NCI-H2171 treated with DMSO at 0.1 percent for 48 hours (cell line): ENCODE results near the gene LYSMD1.
A peak's percentile ranks its signal among the peaks of the same experiment; 100 is the strongest.

Experiments
- DNase-seq: peaks from one replicate; lab custom pipeline; 2025; lab: John Stamatoyannopoulos, UW

The LYSMD1 gene

DNA sequence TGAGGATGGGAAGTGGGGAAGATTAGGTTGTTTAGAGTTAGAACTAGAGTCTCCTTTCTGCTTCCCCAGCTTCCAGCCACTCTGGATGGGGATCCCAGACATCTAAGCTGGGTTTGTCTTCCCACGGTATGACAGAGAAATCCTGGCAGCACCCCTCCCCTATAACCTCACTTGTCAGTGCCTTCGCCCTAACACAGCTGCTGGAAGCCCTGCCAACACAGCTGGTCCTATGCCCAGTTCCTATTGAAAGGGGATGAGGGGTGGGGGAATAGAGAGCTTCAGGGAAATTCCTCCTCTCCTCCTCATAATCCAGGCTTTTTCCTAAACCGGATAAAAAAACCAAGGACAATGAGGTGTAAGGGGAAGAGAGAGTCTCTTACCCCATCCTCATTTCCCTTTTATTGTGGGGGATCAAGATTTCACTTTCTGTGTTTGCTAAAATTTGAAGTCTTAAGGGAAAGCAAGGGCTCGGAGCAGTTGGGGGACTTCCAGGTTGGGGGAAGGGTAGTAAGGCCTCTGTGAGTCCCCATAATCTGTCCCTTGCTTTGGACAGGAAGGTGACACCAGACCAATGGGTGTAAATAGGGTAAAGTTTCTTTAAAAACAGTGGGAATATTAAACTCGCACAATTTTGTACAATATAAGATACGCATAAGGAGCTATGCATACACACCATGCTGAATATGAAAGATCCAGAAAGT lies 9.5 kb upstream of the LYSMD1 start:
- DNase-seq = no peak

DNA sequence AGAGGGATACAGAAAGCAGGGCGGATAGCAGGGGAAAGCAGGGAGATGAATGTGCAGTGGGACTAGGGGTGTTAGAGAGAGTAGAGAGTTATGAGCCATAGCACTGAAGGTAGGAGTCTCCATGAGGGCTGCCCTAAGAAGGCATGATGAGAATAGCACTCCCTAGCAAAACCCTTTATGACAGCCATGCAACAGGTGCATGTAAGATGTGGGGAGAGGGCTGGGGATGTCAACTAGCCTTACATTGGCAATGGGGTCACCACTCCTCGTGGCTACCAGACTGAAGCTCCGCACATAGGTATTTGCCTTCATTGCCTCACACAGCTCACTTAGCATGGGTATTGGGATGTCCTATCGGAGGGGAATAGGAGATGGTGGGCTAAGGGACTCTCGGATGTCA lies 5.5 kb upstream of the LYSMD1 start:
- DNase-seq = no peak

DNA sequence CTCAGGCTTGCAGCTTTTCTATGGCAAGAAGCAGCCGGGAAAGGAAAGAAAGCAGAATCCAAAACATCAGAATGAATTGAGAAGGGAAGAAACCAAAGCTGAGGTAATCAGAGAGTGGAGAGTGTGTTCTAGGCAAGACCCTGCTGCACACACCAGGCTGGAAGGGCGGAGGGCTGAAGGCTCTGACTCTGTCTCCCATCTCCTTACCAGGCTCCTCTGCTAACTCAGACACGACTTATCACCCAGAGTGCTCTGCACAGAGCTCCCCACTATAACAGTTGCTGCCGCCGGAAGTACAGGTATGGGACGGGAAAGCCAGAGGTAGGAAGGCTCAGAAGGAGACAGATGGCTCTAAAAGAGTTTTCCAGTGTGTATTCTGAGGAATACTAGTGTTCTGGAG lies 1.4 kb upstream of the LYSMD1 start:
- no peak for DNase-seq

DNA sequence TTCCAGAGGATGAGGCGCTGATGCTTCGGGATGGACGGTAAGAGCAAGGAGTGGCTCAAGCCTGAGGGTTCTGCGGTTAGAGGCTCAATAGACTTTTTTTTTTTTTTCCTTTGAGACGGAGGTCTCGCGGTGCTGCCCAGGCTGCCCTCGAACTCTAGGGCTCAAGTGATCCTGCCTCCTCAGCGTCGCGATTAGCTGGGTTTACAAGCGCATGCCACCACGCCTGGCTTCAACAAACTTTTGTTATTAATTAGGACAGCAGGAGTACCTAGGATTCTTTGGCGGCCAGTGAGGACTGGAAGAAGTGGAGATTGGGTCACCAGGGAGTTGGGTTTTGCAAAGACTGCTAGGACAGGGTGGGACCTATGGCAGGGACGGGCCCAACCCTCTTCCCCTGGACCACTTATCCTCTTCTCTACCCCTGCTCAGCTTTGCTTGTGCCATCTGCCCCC lies 829 bp upstream of the LYSMD1 start:
- DNase-seq = no peak

DNA sequence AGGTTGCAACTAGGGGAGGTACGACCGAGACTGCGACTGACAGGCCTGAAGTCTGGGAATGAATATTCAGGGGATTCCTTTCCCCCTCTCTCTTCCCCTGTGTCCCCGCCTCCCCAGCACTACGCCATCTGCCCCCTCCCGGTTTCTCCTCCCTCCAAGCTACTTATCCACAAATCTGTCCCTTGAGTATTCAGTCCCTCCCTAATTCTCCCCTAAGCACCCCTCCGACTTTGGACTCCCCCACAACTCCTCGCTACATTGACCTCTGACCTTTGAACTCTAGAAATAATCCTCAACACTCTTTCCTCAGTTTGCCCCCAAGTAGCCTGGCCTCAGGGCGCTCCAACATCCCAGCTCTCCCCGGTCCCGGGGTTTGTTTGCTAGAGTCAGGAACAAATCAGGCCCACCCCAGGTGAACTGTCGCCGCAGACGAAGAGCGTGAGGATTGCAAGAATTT lies 393 bp downstream of the LYSMD1 start:
- DNase-seq = peak; percentile 92

DNA sequence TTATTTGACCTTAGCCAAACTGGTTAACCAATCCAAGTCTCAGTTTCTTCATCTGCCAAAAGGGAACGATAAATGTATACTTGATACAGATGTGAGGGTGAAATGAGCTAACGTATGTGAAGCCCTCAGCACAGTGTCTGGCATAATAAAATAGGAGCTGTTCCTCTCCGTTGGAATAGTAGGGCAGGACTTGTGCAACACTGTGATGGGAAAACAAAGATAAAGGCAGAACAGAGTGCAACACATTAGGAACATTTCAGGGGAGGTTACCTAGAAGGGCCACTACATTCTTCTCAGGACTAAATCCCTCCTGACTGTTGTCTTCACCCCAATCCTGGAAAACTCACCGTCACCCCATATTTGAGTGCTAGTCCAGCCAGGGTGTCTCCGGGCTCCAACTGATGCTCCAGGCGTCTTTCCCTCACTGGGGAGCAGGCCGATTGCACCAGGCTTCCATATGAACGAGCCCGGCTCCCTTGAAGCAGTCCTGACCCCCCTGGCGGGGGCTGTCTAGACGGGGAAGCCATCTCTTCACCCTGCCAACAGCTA lies 896 bp downstream of the LYSMD1 start:
- no peak for DNase-seq

DNA sequence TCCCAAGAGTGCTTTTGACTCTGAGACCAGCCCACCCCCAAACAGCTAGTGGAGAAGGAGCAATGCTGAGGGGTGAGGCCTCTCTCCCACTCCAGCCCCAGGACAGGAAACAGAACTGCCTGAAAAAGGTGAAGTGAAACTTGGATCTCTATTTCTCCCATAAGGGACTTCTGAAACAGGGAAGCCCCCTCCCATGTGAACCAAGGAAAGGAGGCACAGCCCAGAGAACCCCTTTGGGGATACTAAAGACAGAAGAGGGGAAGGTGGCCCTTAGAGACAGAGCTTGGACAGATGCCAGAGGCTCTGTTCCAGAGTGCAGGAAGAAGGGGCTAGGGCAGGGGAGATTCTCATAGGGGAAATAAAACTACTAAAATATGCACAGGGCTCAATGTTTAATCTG lies 6.3 kb downstream of the LYSMD1 start:
- DNase-seq = peak; percentile 35

DNA sequence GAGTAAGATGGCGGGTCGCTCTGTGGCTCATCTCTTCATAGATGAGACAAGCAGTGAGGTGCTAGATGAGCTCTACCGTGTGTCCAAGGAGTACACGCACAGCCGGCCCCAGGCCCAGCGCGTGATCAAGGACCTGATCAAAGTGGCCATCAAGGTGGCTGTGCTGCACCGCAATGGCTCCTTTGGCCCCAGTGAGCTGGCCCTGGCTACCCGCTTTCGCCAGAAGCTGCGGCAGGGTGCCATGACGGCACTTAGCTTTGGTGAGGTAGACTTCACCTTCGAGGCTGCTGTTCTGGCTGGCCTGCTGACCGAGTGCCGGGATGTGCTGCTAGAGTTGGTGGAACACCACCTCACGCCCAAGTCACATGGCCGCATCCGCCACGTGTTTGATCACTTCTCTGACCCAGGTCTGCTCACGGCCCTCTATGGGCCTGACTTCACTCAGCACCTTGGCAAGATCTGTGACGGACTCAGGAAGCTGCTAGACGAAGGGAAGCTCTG lies 6.9 kb downstream of the LYSMD1 start:
- DNase-seq = no peak

DNA sequence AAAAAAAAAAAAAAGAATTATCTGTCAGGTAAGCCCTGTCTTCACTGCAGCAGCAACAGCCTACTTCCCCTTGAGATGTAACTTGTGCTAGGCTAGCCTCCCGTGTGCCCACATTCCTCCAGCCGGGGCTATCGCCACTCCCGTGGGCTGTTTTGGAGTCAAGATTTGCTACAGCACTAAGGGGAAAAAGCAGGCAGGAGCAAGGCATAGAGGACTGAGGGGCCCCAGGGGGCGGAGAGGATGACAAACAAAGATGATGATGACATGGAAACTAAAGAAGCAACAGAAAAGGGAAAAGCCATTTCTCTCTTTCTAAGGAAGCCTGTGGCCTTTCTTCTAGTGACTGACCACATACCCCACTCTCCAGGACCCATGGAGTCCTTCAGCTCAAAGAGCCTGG lies 7.4 kb downstream of the LYSMD1 start:
- DNase-seq = no peak

DNA sequence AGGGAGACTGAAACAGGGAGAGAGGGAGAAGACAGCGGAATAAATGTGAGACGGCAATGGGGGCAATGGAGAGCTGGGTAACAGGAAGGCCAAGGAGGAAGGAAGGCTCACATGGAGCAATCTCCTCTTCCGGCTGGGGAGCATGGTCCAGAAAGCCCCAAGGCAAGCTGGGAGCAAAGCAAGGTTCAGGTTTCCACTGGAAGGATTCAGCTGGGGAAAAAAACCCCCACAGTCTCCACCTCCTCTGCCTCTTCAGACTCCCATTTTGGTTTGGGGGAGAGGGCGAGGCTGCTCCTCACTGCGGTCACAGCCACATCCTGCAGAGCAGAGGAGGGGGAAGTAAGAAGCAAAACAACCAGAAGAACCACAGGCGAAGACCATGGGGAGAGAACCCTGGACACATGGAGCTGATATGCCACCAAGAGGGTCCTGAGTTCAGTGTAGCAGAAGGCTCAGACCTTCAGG lies 8.6 kb downstream of the LYSMD1 start:
- DNase-seq = no peak

DNA sequence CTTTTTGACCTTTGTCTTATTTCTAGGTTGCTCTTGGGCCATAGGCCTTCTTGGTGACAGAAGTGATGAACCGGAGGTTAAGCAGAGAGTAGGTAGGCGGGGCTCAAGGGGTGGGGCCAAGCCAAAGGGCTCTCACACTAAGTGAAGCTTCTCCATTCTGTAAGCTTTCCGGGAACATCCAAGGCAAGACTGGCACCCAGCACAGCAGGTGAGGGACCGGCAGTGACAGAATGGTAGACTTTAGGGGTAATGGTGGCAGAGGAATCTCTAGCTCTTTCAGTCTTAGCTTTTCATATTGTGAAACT lies 9.2 kb downstream of the LYSMD1 start, which contains the start of gene TNFAIP8L2:
TNFAIP8L2 (plus strand) TSS at position 135 of the 305 bp plus-strand sequence. CDS start 2,049 bp downstream, outside the sequence.
- no peak for DNase-seq

DNA sequence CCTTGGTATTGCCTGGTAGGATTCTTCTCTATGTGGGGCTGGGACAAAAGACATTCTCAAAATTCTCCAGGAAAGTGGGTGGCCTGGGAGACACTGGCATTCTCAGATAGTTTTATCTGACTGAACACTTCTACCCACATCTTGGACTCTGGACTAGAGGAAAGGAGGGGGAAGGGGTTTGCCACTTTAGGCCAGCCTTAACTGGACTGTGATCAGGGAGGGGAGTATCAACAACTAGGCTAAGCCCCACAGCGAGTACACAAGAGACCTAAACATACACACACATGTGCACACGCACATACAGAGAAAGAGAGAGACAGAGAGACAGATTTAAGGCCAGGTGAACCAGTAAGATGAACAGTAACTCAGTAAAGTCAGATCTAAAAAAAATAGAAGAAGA lies 18.0 kb downstream of the LYSMD1 start:
- DNase-seq = no peak

DNA sequence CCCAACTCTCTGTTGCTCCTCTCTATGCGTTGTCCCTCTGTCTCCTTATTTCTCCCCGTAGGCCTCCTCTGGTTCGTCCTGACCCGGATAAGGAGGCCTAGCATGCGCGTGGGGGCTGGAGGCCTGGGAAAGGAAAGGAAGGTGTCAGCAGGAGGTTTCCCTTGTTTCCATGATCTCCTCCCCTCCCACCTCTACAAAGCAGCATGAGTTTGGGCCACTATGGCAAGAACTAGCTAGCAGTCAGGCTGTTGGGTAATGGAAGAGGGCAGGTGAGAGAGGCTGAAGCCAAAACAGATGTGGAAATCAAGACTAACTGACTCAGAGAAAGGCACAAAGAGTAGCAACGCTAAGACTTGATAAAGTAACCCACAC lies 18.6 kb downstream of the LYSMD1 start:
- DNase-seq = no peak

DNA sequence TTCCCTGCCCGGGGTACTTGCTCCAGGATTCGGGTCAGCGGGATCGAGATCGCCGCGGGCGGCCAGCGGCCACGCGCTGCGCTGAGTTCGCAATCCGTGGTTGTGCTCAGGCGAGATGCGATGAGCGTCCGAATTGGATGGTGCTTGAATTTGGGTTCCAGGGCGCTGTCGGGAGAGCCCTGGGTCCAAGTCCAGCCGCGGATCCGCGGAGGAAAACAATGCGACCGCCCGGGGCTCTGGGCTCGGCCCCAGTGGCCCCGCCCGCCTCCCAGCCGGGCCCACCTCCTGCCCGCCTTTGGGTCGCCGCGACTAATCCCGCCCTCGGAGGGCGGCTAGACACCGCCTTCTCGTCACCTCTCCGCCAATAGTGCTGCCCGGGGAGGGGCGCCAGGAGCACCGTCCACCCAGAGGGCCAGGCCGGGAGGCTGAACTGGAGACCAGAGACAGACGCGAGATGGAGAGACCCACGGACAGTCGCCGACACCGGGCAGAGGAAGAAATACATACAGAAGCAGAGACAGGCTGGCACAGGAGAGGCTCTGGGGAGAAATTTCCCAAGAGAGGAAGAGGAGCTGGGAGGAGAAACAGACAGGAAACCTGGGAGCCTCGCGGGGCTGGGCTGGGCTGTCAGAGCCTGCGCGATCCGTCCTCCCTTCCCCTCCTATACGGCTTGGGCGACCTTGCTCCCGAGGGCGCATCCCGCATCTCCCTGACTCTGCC lies 19.1 kb downstream of the LYSMD1 start, which contains the start of gene SEMA6C:
SEMA6C (minus strand) TSS at position 220 of the 720 bp plus-strand sequence. CDS start 4,010 bp downstream, outside the sequence.
- DNase-seq = peak; percentile 82

DNA sequence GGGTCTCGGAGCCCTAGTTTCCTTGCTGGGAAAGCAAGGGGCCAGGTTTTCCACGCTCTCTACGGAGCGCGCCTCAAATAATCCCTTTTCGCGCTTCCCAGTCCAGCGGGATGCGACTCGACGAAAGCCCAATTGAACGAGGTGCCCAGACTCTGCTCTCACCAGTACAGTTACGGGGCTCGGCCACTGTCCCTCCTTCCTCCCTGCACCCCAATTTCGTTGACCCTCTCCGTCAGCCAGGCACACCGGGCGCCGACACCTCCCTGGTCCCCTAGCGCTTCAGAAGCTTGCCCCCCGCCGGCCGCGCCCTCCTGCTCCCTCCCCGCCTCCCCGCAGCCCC lies 19.7 kb downstream of the LYSMD1 start:
- no peak for DNase-seq

DNA sequence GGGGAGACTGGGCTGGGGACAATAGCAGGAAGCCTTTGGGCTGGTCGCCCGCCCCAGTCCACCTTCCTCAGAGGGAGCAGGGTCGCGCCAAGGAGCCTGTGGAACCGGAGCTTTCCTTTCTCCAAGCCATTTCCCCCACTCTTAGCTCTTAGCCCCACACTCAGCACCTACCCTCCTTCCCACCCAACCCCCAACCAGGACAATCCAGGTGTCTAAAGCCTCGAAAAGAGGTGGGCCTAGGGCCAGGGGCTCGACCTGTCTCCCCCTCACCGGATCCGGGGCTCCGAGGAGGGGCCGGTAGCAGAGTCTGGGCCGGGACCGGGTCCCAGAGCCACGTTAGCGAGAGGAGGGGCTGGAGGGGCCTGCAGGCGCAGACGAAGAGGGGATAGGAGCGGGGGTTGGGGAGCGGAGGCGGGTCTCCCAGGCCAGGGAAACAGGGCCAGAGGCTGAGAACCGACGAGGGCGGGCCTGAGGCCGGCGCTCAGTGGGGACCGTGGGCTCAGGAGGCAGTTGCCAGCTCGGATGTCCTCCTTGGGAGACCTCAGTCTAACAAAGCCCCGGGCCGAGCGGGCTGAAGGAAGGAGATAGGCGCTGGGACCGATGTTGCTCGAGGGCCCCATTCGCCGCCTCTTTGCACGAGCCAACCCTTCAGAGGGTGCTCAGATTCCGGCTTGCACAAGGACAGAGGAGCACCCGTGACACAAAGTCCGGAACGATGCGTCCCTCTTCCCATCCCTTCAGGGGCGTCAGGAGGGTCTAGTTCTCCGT lies 20.2 kb downstream of the LYSMD1 start:
- DNase-seq = no peak

DNA sequence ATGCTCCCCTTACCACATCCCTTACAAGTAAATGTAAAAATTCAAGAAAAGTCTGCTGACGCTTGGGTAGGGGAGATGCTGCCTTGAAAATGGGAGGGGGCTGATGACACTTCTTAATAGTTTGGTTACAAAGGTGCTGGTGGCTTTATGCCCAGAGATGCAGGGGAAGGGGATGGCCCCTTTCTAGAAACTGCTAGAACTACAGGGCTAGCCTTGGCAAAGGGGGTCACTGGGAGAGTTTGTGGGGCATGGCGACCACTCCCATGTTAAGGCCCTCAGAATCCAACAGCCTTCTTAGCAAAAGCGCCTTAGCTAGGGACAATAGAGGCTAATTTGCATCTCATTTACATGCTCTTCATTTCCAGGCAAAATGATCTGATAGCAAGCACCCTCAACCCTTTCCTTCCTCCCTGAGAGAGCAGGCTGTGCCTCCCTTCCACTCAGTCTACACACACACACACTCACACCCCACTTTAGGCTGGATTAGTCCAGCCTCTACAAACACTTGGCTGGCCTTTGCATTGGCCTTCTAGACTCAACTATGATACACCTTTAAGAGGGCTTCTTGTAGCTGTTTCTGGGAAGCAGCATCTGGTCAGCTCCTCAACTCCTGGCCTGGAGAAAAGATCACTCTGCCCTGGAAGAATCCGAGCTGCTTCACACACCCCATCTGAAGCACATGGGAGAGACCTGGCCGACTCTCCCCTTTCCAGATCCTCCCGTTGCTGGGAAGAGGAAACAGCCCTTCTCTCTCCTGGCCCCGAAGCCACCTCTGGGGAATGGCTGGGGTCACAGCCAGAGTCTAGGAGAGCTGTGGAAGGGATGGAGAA lies 21.0 kb downstream of the LYSMD1 start:
- DNase-seq = no peak

DNA sequence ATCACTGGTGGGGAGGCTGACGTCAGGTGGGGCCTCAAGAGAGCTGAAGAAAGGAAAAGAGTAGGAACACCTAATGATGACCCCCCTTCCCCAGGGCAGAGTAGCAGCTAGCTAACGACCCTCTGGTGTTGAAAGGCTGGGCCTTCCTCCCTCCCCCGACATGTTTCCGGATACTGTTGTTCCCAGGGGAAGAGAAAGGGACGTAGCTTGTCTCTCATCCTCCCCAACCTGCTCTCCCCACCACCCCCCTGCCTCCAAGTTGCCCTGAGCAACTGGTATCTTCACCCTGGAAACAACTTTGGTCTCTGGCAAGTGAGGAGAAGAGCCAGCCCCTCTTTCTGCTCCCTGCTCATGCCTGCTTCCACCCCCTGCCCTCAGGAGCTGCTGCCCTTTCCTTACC lies 21.7 kb downstream of the LYSMD1 start:
- DNase-seq = no peak

DNA sequence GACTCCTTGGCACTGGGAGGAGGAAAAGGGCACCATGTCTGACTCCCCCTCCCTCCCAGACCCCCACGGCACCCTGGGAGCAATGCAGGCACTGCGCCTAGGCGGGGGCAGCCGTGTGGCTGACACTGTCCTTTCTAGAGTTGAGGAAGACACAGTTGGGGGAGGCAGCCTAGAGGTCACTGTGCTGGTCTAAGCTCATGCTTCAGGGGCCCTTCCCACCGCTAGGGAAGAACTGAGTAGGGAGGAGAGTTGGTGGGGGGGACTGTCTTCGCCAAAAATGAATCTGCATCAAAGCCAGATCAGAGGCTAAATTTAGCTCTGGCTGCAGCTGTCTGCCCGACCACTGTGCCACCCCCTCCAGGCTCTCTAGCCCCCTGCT lies 22.7 kb downstream of the LYSMD1 start:
- DNase-seq = no peak

DNA sequence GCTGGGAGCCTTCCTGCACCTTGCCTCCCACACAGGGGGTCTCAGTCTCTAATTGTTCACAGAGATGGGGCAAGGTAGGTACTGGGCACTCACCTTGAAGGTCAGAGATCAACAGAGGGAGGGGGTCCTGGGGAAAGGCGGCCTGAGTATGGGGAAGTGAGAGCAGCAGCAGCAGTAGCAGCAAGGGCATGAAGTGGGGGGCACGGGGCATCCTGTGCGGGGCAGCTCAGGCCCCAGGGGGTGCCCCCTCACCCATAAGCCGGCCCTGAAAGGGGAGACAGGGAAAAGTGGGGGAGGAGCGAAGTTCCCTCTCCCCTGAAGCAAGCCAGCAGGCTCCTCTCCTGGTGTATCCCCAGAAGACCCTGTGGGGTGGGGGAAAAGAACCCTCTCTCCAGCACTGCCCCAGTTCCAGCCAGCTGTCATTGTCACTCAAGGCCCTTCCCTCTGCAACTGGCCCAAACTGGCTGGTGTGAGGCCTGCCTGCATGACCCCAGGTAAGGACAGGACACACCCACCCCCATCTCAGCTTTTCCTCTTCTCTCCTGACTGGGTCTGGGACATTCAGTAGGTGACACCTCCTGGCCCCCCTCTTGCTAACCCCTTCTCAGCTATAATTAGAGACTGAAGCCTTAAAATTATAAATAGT lies 23.2 kb downstream of the LYSMD1 start:
- no peak for DNase-seq

DNA sequence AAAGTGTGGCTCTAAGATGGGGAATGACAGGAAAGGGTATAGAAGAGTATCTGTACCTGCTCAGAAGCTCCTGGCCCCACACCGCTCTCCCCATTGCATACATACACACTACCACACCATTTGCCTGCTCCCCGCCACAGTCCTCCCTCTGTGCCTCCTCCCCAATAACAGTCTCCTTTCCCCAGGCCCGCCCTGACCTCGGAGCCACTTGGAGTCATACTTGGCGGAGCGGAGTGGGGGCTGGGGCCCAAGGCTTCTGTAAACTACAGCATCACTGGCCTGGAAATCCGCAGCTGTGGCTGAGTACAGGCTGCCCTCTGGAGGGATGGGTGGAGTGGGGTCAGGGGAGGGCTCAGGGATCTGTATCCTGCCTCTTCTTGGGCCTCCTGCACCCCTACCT lies 27.9 kb downstream of the LYSMD1 start:
- DNase-seq = no peak
